WTC11 (cell line): ENCODE measurements around the gene CFAP299. TPM values are rescaled to one million over a fixed set of nuclear protein-coding genes. Genes with fewer than 3 reads are reported as not detected.

Experiments
- ATAC-seq: fragments of 200-7000 bp; cut with Tn5 transposase; 2 replicates; pipeline ENCODE4 v1.10.0; 2021; ENCODE audit warnings: mild to moderate bottlenecking, moderate library complexity
- CTCF ChIA-PET: fragments of 300-600 bp; sonication (Branson Sonifier 250); formaldehyde crosslinking; loops from one replicate; lab custom pipeline; 2021; ENCODE audit warnings: antibody characterized with exemption; lab: Charles Lee
- POLR2A ChIA-PET: fragments of 350-600 bp; sonication (Branson Sonifier 250); formaldehyde crosslinking; loops from one replicate; lab custom pipeline; 2021; ENCODE audit warnings: antibody characterized with exemption; lab: Charles Lee
- DNase-seq: peaks from one replicate; pipeline ENCODE4 v3.0.0; 2021; ENCODE audit warnings: low spot score
- H3K27ac Mint-ChIP-seq: 2 replicates; pipeline ENCODE4 v1.8.0; 2021; ENCODE audit warnings: mixed read lengths
- H3K27me3 Mint-ChIP-seq: 2 replicates; pipeline ENCODE4 v1.8.0; 2021; ENCODE audit warnings: low read depth, mild to moderate bottlenecking, moderate library complexity, mixed read lengths
- H3K36me3 Mint-ChIP-seq: 2 replicates; pipeline ENCODE4 v1.8.0; 2021; ENCODE audit warnings: mixed read lengths
- H3K4me1 Mint-ChIP-seq: 2 replicates; pipeline ENCODE4 v1.8.0; 2022; ENCODE audit warnings: mixed read lengths
- H3K4me3 Mint-ChIP-seq: 2 replicates; pipeline ENCODE4 v1.8.0; 2021; ENCODE audit warnings: mild to moderate bottlenecking, moderate library complexity, mixed read lengths
- H3K9me3 Mint-ChIP-seq: 2 replicates; pipeline ENCODE4 v1.8.0; 2021; ENCODE audit warnings: mixed read lengths
- ARID4B ChIP-seq: sonication (generic); formaldehyde crosslinking; IDR thresholded peaks from 2 replicates; pipeline ENCODE4 v1.8.0; 2023; ENCODE audit warnings: missing genetic modification reagents, mild to moderate bottlenecking, borderline replicate concordance
- ATF1 ChIP-seq: sonication (generic); formaldehyde crosslinking; IDR thresholded peaks from 2 replicates; pipeline ENCODE4 v1.8.1; 2023; ENCODE audit warnings: mild to moderate bottlenecking, moderate library complexity, missing genetic modification reagents
- ATF3 ChIP-seq: sonication (generic); formaldehyde crosslinking; conservative IDR thresholded peaks from 2 replicates; pipeline ENCODE4 v1.8.1; 2022; ENCODE audit warnings: mild to moderate bottlenecking, missing genetic modification reagents
- E2F1 ChIP-seq: sonication (generic); formaldehyde crosslinking; IDR thresholded peaks from 2 replicates; pipeline ENCODE4 v1.8.0; 2022; ENCODE audit warnings: mild to moderate bottlenecking, missing genetic modification reagents
- E2F4 ChIP-seq: sonication (generic); formaldehyde crosslinking; IDR thresholded peaks from 2 replicates; pipeline ENCODE4 v1.8.1; 2022; ENCODE audit warnings: low read depth, mild to moderate bottlenecking, moderate library complexity, missing genetic modification reagents, borderline replicate concordance
- E2F5 ChIP-seq: sonication (generic); formaldehyde crosslinking; IDR thresholded peaks from 2 replicates; pipeline ENCODE4 v1.8.1; 2022; ENCODE audit warnings: mild to moderate bottlenecking, moderate library complexity, missing genetic modification reagents
- ERG ChIP-seq: fragments of 250-450 bp; sonication (Bioruptor Pico); IDR thresholded peaks from 2 replicates; pipeline ENCODE4 v1.8.0; 2021; ENCODE audit warnings: mild to moderate bottlenecking
- ETV6 ChIP-seq: sonication (generic); formaldehyde crosslinking; IDR thresholded peaks from 2 replicates; pipeline ENCODE4 v1.8.1; 2022; ENCODE audit warnings: mild to moderate bottlenecking, missing genetic modification reagents
- FOXJ3 ChIP-seq: sonication (generic); formaldehyde crosslinking; IDR thresholded peaks from 2 replicates; pipeline ENCODE4 v1.9.0; 2021; ENCODE audit warnings: missing genetic modification reagents, mild to moderate bottlenecking, borderline replicate concordance
- FOXP4 ChIP-seq: sonication (generic); formaldehyde crosslinking; IDR thresholded peaks from 2 replicates; pipeline ENCODE4 v1.8.0; 2022; ENCODE audit warnings: mild to moderate bottlenecking, missing genetic modification reagents
- GABPB1 ChIP-seq: sonication (generic); formaldehyde crosslinking; IDR thresholded peaks from 2 replicates; pipeline ENCODE4 v1.8.1; 2023; ENCODE audit warnings: mild to moderate bottlenecking, missing genetic modification reagents
- JUN ChIP-seq: sonication (generic); formaldehyde crosslinking; IDR thresholded peaks from 2 replicates; pipeline ENCODE4 v1.8.0; 2023; ENCODE audit warnings: mild to moderate bottlenecking, missing genetic modification reagents
- NR3C1 ChIP-seq: sonication (generic); formaldehyde crosslinking; conservative IDR thresholded peaks from 2 replicates; pipeline ENCODE4 v1.8.1; 2023; ENCODE audit warnings: low read depth, mild to moderate bottlenecking, missing genetic modification reagents
- SMAD4 ChIP-seq: sonication (generic); formaldehyde crosslinking; IDR thresholded peaks from 2 replicates; pipeline ENCODE4 v1.8.0; 2022; ENCODE audit warnings: mild to moderate bottlenecking, missing genetic modification reagents
- TEAD4 ChIP-seq: sonication (generic); formaldehyde crosslinking; IDR thresholded peaks from 2 replicates; pipeline ENCODE4 v1.8.0; 2022; ENCODE audit warnings: mild to moderate bottlenecking, missing genetic modification reagents
- ZBTB21 ChIP-seq: sonication (generic); formaldehyde crosslinking; IDR thresholded peaks from 2 replicates; pipeline ENCODE4 v1.8.1; 2023; ENCODE audit warnings: mild to moderate bottlenecking, missing genetic modification reagents, borderline replicate concordance
- ZNF121 ChIP-seq: sonication (generic); formaldehyde crosslinking; IDR thresholded peaks from 2 replicates; pipeline ENCODE4 v1.8.0; 2023; ENCODE audit warnings: missing genetic modification reagents
- ZNF219 ChIP-seq: sonication (generic); formaldehyde crosslinking; IDR thresholded peaks from 2 replicates; pipeline ENCODE4 v1.8.0; 2023; ENCODE audit warnings: missing genetic modification reagents, mild to moderate bottlenecking, borderline replicate concordance
- ZNF671 ChIP-seq: fragments of 250-450 bp; sonication (Bioruptor Pico); IDR thresholded peaks from 2 replicates; pipeline ENCODE4 v1.8.0; 2021; ENCODE audit warnings: mild to moderate bottlenecking
- total RNA-seq: library from RNA; stranded (reverse); gene quantifications from 3 replicates; pipeline ENCODE4 v1.2.3, GENCODE V29; 2021

CFAP299 gene
- total RNA-seq, 1 experiment from 2014 or later, result not detected

GRCh38 chr4:80587871-80588385 is 252.4 kb downstream of the CFAP299 start:
- no peak overlapping the region for H3K27ac Mint-ChIP-seq
- H3K4me1 Mint-ChIP-seq, result no peaks in the 10 kb centered on the region
- ChIA-PET CTCF (interaction anchor here (1.6 kb wide), 1 partner anchor 225 kb away, joined by 4 read pairs; no protein-coding TSS in a partner anchor), POLR2A (no interaction called here)
- no peaks in the 10 kb centered on the region for H3K36me3 Mint-ChIP-seq
- no peak overlapping the region for H3K4me3 Mint-ChIP-seq
- no peaks in the 10 kb centered on the region for H3K9me3 Mint-ChIP-seq
- H3K27me3 Mint-ChIP-seq, result no peaks in the 10 kb centered on the region
- no peak for TF ChIP-seq ZNF671 (CRISPR knock-in tag)
- no peak for TF ChIP-seq ARID4B (CRISPR knock-in tag)
- TF ChIP-seq E2F5 (CRISPR knock-in tag), result no peak
- TF ChIP-seq ERG (CRISPR knock-in tag), result no peak
- no peak for TF ChIP-seq E2F1 (CRISPR knock-in tag)
- TF ChIP-seq ATF3 (CRISPR knock-in tag), result no peak
- TF ChIP-seq NR3C1 (CRISPR knock-in tag), result no peak
- no peak for TF ChIP-seq FOXJ3 (CRISPR knock-in tag)
- no peak for TF ChIP-seq ZNF219 (CRISPR knock-in tag)
- no peak for TF ChIP-seq E2F4 (CRISPR knock-in tag)
- no peak for TF ChIP-seq JUN (CRISPR knock-in tag)
- TF ChIP-seq FOXP4, result no peak
- TF ChIP-seq SMAD4, result no peak
- DNase-seq, result no peak
- no peak for ATAC-seq

GRCh38 chr4:80592950-80593349 is 257.4 kb downstream of the CFAP299 start:
- H3K36me3 Mint-ChIP-seq, result no peaks in the 10 kb centered on the region
- no peaks in the 10 kb centered on the region for H3K9me3 Mint-ChIP-seq
- ATAC-seq (peak; percentile 84), DNase-seq (no peak)
- no peaks in the 10 kb centered on the region for H3K4me1 Mint-ChIP-seq
- ChIA-PET CTCF (interaction anchor here (0.5 to 1.2 kb wide), 2 partner anchors 22 to 230 kb away, joined by 3 read pairs; no protein-coding TSS in a partner anchor), POLR2A (no interaction called here)
- no peak overlapping the region for H3K27ac Mint-ChIP-seq
- H3K27me3 Mint-ChIP-seq, result no peaks in the 10 kb centered on the region
- no peak overlapping the region for H3K4me3 Mint-ChIP-seq
- TF ChIP-seq ATF1 (CRISPR knock-in tag) (no peak), ZNF121 (no peak), ZBTB21 (CRISPR knock-in tag) (no peak), ETV6 (no peak), GABPB1 (CRISPR knock-in tag) (no peak), ERG (CRISPR knock-in tag) (no peak), TEAD4 (CRISPR knock-in tag) (no peak)
